GM19035 (cell line): Measurements from ENCODE around the gene MRPL2.
"Not testable (repeated sequence)": the region's sequence is repeated elsewhere in the genome, so short reads cannot be mapped to it uniquely, and the experiment has no call there.

Experiments used
- ATAC-seq: cut with Tn5 transposase; IDR thresholded peaks from one replicate; pipeline ENCODE4 v1.9.1; 2021; ENCODE audit not compliant: unreplicated experiment

Gene MRPL2

DNA sequence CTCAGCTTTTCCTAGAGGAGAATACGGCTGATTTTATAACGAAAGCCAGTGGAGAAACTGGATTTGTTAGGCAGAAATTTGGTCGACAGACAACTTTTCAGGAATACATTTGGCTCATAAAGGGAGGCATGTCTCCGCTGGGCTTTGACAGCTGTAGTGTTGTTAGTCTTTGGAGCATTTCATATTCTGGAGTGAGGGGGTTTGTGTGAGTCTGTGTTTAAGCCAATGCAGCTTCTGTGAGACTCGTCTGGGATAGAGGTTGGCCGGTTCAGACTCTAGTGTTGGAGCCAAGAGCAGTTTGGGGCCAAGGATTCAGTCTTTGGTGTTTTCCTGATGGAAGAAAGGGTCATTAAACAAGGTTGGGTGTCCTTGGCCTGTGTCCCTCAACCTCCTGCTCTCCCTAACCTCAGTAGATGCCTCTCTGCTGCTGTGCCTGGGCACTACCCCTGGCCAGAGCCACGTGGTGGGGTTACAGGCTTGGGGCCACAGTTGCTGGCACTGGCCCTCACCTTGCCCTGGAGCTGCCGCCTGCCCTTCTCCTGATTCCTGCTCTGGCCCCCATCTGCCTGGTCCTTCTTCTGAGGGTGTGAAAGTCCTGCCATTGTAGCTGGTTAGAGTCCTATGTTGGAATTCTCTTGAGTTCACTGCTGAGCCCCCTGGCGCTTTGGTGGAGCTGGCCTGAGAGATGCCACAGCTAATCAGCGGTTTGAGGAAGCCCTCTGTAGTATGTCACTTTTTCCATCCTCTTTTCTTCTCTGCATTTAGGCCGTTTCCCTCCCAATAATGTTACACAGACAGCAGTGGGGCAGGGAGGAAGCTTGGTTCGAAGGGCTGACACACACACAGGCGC, 23.8 kb upstream of the MRPL2 start:
- ATAC-seq = no peak

DNA sequence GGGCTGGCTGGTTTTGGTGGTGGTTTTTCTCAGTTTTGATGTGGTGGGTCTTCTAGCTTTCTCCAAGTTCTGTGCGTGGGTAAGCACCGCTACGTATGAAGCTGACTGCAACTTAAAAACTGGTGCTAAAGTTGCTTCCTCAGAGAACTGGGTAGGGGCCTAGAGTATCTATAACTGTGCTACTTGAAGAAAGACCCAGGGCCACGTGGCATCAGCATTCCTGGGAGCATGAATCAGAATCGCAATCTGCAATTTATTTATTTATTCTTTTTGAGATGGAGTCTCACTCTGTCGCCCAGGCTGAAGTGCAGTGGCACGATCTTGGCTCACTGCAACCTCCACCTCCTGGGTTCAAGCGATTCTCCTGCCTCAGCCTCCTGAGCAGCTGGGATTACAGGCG, 22.7 kb upstream of the MRPL2 start:
- not testable (repeated sequence) for ATAC-seq

DNA sequence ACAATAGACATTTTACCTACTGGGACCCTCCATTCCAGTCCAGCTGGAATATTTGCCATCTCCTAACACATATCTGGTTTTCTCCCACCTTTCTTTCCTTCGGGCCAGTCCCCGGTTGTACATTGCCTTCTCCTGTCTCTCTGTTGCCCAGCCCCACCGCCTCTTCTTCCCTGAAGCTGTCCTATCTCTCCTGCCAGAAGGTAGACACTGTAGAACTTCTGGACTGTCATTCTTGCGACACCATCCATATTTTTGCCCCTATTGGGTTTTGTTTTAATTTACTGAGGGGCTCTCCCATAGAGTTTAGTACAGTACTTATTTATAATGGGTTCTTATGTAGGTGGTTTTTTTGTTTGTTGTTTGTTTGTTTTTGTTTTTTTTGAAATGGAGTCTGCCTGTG, 21.8 kb upstream of the MRPL2 start:
- no peak for ATAC-seq

DNA sequence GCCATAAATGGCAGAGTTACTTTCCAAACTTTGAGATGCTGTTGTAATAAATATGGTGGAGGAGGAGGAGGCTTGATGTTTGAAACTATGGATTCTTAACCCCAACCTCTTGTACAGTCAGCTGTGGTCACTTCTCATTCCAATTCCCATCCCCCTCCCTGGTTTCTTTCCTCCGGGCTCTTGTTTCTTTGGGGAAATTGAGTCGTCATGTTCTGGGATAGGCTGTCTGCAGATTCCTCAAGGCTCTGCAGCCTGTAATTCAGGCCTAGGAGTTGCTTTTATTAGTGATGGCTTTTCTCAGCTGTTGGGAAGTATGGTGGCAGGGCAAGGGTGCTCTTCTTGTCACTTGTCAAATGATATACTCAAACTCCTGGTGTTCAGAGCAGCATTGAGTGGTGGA, 19.5 kb upstream of the MRPL2 start:
- no peak for ATAC-seq

DNA sequence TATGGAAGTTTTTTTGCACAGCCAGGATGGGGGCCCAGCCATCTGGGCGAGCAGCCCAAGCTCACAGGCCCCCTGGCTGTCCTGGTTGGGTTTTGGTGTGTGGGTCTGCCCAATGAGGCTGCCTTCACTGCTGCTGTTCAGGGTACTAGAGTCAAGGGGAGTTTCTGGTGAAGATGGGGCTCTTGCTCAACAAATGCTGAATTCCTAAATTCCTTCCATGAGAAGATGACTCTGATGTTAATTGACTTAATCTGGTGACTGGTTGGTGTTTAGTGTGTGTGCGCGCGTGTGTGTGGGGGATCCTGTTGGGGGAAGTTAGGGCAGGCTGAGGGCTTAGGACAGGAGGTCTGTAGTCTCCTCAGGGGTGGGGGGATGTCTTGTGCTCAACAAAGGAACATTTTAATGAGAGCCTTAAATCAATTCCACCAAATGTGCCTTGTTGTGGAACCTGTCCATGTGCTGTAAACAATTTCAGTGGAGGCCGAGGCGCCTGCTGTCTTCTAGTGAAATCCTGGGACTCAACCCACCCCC, 18.8 kb upstream of the MRPL2 start:
- no peak for ATAC-seq

DNA sequence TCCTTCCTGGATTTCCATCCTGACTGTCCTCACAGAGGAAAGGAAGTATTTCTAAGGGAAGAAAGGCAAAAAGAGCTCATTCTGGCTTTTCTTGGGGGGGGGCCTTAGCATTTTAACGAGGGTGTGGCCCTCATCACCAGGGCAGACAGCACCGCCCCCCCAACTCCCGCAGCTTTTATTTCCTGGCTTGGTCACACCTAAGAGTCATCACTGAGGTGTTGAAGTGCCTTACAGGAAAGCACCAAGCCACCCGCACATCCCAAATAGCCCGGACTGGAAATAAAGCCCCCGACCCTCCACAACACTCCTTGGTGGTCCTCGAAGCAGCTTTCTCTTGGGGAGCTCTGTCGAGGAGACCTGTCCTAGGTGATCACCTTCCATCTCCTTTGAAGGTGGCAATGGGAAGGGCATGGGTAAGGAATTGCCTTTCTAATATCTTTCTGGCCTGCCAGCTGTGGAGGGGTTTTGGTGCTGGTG, 18.1 kb upstream of the MRPL2 start:
- ATAC-seq = no peak

DNA sequence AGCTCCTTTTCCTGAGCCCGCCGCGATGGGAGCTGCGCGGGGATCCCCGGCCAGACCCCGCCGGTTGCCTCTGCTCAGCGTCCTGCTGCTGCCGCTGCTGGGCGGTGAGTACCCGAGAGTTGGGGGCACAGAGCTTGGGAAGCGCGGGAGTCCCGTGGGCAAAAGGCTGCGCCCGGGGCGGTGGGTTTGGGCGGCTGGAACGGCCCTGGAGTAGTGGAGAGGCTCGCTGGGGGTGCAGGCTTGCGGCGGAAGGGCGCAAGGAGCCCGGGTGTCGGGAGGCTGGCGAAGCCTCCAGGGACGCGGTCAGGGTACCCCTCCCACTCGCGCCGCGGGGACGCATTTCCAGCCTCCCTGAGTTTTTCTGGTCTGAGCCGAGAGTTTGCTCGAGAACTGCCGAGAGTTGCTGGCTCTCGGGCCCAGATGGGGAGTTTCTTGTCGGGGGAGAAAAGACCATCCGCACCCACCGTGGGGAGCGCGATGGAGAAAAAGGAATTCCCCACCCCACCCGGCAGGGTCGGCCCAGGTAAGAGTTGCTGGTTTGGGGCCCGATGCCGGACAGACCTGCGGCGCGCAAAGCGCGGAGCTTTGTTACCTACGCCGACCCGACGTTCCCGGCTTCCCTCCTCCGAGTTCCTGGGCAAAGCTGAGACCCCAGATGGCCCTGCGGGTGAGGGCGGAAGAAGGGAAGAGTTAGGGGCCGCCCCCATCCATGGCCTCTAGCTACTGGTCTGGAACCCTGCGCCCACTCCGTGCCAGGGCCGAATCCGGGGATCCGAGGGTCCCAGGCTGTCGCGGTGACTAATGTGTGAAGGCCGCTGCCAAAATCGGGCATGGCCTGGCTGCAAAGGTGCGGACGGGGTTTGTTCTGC, 17.5 kb upstream of the MRPL2 start:
- no peak for ATAC-seq

DNA sequence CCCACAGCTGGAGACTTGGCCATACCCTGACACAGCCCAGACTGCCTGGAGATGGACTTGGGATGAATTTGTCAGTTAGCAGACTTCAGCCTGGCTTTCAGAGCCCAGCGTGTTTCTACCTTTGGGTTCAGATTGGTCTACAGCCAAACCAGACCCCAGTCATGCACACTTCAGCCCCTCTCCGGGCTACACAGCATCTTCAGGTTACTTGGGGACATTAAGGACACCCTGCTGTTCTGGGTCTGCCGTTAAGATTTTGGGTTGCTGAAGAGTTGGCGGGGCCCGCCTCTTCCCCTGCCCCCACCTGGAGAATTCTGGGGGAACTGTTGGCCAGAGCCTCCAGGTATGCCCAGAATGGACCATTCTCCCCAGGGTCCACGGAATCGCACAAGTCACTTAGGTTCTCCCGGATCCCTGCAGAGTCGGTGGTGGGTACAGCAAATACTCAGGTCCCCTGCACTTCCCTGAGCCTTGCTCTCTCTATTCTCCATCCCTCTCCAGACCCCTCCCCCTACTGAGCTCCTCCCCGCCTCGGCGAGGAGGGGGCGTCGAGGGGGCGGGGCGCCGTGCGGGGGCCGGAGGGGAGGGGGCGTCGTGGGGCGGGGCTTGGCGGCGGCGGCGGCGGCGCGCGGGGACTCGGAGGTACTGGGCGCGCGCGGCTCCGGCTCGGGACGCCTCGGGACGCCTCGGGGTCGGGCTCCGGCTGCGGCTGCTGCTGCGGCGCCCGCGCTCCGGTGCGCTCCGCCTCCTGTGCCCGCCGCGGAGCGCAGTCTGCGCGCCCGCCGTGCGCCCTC, 16.6 kb upstream of the MRPL2 start, which contains the start of gene PTK7:
Gene PTK7, plus strand, starts transcription at position 645 of the 794 bp plus-strand sequence. CDS start 175 bp downstream, outside the sequence.
- no peak for ATAC-seq

DNA sequence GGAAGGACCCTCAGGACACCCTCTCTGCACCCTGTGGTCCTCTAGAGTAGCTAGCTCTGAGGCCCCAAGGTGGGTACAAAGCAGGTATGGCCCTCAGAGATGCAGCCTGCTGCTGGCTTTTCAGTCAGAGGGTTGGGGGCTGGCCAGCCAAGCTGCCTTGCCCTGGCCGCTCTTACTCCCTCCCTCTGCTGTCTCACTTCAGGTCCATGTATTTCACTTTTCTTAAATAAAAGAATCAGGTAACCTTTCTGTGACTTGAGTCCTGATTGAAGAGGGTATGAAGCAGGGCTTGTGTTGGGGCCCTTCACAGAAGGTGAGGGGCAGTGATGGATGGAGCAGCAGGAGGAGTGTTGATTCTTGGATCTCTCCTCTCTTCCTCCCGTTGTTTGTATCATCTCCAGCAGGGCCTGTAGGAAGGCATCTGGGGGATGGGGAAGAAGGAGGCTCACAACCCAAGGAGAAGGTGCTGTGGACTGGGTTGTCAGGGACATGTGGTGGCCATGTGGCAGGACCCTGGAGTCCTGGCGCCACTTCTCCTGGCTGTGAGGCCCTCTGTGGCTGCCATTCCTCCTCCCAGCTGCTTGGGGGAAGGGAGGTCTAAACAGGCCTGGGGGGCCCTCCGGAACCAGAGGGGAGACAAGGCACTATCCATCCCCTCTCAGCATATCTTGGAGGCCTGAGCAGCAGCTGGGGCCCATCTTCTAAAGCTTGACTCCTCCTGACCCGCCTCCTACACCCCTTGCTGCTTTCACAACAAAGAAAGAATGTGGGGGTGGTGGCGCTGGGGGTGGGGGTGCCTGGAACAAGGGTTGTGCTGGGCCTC, 15.8 kb upstream of the MRPL2 start:
- ATAC-seq = no peak

DNA sequence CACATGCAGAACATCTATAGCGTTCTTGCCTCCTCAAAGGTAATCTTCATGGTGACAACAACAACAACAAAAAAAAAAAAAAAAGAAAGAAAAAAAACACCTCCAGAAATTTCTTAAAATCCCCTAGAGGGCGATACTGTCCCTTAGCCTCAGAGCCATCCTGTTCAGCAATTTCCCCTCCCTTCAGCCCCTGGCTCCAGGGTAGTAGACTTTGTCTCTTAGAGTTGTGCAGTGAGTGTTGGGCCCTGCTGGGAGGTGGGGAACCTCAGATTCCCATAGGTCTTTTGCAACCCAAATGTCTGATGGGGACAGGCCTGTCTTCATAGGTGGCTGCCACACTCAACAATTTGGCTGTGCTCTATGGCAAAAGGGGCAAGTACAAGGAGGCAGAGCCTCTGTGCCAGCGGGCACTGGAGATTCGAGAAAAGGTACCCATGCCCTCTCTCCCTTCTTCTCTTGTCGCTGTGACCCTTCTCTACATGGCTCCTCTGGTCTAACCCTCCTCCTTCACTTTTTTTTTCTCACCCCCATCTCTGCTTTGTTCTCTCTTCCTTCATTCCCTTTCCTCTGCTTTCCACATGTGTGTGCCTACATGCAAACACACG, 10.9 kb upstream of the MRPL2 start:
- no peak for ATAC-seq

DNA sequence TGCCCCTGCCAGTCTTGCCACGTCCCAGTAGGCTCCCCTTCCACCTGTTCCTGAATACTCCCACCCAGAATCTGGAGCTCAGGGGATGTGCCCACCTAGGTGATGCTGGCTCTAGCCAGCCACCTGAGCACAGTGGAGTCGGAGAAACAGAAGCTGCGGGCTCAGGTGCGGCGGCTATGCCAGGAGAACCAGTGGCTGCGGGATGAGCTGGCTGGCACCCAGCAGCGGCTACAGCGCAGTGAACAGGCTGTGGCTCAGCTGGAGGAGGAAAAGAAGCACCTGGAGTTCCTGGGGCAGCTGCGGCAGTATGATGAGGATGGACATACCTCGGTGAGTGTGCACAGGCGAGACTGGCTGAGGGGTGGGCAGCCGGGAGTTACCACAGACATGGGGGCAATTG, 3.6 kb upstream of the MRPL2 start:
- no peak for ATAC-seq

DNA sequence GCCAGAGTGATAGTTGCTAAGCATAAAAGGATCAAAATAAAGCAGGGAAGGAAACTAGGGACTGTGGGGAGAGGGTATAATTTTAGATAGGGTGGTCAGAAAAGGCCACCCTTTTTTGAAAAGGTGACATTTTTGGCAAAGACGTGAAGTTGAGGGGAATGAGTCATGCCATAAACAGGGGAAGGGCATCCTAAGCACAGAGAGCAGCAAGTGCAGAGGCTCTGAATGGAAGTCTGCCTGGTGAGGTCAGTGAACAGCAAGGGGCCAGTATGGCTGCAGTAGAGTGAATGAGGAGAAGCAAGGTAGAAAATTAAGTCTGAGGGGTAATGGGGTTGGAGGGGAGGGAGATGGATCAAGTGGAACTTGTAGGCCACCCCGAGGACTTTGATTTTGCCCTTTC, 2.6 kb upstream of the MRPL2 start:
- ATAC-seq = no peak

DNA sequence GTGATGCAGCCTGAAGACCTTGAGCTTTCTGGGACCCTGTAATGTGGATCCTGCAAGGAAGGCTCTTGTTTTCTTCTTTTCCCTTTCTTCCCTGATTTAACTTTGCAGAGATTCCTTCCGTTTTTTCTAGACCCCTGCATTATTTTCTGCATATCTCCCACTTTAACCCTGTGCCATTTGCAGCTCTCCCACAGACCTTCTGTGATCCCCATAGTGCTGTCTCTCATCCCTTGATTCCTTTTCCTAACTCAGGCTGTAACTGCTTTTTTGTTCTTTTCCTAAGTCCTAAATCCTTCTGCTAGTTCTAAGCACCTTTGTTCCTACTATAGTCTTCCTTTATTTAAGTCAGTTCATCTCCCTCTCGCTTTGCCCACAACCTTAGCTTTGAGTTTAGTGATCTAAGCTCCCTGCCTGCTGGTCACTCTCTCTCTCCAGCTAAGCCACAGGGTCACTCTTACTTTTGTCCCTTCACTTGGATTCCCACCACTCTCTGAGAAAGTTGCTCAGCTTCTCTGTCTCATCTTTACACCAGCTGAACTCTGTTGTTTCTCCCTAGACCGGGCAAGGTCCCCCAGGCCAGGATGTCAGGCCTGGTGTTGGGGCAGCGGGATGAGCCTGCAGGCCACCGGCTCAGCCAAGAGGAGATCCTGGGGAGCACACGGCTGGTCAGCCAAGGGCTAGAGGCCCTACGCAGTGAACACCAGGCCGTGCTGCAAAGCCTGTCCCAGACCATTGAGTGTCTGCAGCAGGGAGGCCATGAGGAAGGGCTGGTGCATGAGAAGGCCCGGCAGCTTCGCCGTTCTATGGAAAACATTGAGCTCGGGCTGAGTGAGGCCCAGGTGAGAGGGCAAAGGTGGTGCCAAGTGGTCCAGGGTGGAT, 1.8 kb upstream of the MRPL2 start:
- no peak for ATAC-seq

DNA sequence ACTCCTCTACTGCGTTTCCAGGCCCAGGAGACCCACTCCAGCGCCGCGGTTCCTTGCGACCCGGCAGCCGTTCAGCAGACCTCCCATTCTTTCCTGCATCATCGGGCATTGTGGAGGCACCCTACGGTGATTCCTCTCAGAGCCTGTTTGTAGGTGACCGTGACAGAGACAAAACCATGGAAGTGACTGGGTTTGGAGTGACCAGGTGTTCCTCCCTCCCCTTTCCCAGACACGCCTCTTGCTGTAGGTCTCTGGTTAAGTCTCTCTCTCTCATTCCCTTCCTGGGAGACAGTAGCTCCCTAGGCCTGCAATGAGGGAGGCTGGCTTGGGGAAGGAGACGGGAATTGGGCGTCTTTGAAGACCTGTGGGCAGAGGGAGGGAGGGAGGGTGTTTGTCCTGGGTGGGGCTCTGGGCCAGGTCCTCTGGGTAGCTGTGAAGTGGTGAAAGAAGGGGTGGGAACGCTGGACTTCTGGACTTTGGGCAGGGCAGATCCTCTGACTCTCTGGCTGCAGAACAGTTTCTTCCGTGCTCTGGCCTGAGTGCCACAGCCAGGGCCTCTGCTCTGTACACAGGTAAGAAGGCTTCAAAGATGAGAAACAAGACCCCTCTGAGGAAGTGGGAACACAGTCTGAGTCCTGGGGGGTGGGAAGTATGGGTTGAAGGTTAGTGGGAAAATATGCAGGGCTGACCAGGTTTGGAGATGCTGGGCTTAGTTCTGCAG, 960 bp upstream of the MRPL2 start:
- ATAC-seq = no peak

DNA sequence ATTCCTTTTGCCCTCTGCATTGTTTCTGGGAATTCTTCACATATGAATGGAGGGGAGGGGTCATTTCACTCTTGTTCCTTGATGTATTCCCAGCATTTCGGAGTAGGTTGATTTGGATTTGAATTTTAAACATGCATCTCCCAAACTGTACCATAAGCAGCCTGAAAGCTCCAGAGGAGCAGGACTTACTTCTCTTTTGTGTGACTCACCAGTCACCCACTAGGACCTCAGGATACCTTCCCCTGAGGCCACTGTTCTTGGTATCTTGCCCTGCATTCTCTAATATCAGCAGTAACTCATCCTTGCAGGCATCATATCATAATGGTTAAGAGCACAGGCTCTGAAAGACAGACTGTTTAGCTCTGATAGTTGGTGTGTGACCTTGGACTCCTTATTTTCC, 703 bp downstream of the MRPL2 start:
- ATAC-seq = no peak

DNA sequence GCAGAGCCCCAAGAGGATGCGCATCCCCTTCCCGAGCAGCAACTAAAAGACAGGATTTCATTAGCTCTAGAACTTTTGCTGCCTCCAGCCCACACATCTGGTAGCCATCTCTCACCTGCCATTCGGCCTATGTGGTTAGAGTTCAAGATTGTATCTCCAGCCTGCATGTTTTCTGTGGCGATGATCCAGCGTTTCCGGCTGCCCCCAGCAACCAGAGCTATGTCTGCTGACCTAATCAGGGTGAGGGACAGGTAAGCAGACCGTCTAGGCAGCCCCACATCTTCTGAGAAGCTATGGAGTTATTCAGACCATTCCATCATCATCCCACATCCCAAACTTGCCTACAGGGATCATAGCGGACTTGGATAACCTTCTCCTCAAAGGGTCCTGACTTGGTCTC, 3.3 kb downstream of the MRPL2 start:
- ATAC-seq = no peak

DNA sequence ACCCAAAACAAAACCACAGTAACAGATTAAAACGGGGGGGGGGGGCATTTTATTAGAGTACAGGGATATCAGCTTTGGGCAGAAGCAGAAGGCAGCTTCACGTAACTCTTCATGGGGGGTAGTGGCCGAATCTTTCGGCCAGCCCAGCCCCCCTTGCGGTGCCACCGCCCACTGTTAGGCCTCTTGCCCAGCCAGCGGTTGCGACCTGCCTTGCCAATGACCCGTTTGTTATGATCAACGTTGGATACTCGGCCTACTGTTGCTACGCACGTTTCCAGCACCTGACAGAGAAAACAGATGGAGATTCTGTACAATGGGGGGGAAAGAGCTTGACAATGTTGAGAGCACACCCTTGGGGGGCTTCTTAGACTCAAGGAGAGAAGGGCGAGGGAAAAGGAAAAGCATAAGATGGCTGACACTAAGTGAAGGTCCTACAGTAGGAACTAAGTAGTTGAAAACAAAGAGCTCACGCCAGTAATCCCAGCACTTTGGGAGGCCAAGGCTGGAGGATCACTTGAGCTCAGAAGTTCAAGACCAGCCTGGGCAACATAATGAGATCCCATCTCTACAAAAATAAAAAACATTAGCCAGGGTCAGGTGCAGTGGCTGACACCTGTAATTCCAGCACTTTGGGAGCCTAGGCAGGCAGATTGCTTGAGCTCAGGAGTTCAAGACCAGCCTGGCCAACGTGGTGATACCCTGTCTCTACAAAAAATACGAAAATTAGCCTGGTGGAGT, 4.9 kb downstream of the MRPL2 start:
- ATAC-seq = no peak
